ENCODE measurements around the gene PRMT1.
A peak's percentile ranks its signal among the peaks of the same experiment; 100 is the strongest.

PRMT1 gene

DNA sequence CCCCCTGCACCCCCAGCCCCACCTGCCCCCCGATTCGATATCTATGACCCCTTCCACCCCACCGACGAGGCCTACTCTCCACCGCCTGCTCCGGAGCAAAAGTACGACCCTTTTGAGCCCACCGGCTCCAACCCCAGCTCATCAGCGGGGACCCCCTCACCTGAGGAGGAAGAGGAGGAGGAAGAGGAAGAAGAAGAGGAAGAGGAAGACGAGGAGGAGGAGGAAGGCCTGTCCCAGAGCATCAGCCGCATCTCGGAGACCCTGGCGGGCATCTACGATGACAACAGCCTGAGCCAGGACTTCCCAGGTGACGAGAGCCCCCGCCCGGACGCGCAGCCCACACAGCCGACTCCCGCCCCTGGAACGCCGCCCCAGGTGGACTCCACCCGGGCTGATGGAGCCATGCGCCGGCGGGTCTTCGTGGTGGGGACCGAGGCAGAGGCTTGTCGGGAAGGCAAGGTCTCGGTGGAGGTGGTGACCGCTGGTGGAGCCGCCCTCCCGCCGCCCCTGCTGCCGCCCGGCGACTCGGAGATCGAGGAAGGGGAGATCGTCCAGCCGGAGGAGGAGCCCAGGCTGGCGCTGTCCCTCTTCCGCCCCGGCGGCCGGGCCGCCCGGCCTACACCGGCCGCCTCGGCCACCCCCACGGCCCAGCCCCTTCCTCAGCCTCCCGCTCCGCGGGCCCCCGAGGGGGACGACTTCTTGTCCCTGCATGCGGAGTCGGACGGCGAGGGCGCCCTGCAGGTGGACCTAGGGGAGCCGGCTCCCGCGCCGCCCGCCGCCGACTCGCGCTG, 25.8 kb upstream of the PRMT1 start:
- DNase-seq (ENCODE audit: low spot score), result no peak

DNA sequence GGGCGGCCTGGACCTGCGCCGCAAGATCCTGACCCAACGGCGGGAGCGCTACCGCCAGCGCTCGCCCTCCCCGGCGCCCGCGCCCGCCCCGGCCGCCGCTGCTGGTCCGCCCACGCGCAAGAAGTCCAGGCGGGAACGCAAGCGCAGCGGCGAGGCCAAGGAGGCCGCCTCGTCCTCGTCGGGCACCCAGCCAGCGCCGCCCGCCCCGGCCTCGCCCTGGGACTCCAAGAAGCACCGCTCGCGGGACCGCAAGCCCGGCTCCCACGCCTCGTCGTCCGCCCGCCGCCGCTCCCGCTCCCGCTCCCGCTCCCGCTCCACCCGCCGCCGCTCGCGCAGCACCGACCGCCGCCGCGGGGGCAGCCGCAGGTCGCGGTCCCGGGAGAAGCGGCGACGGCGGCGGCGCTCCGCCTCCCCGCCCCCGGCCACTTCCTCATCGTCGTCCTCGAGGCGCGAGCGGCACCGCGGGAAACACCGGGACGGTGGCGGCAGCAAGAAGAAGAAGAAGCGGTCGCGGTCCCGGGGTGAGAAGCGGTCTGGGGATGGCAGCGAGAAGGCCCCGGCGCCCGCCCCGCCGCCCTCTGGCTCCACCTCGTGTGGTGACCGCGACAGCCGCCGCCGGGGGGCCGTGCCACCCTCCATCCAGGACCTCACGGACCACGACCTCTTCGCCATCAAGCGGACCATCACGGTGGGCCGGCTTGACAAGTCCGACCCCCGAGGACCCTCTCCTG, 25.1 kb upstream of the PRMT1 start:
- no peak for DNase-seq (ENCODE audit: low spot score)

DNA sequence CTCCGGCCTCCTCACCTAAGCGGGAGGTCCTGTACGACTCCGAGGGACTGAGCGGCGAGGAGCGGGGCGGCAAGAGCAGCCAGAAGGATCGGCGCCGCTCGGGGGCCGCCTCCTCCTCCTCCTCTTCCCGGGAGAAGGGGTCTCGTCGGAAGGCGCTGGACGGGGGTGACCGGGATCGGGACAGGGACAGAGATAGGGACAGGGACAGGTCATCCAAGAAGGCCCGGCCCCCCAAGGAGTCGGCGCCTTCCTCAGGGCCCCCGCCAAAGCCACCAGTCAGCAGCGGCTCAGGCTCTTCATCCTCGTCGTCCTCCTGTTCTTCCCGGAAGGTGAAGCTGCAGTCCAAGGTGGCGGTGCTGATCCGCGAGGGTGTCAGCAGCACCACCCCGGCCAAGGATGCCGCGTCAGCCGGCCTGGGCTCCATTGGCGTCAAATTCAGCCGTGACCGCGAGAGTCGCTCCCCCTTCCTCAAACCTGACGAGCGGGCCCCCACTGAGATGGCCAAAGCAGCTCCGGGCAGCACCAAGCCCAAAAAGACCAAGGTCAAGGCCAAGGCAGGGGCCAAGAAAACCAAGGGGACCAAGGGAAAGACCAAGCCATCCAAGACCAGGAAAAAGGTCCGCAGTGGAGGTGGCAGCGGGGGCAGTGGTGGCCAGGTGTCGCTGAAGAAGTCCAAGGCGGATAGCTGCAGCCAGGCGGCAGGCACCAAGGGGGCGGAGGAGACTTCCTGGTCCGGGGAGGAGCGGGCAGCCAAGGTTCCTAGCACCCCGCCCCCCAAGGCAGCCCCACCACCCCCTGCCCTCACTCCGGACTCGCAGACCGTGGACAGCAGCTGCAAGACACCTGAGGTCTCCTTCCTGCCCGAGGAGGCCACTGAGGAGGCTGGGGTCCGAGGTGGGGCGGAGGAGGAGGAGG, 24.3 kb upstream of the PRMT1 start:
- no peak for DNase-seq (ENCODE audit: low spot score)

DNA sequence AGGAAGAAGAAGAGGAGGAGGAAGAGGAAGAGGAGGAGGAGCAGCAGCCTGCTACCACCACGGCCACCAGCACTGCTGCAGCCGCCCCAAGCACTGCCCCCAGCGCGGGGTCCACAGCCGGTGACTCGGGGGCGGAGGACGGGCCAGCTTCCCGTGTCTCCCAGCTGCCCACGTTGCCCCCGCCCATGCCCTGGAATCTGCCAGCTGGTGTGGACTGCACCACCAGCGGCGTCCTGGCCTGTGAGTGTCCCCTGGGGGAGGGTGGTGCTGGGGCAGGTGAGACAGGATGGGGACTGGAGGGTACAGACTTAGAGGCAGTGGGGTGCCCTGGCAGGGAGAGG, 23.6 kb upstream of the PRMT1 start:
- no peak for DNase-seq (ENCODE audit: low spot score)

DNA sequence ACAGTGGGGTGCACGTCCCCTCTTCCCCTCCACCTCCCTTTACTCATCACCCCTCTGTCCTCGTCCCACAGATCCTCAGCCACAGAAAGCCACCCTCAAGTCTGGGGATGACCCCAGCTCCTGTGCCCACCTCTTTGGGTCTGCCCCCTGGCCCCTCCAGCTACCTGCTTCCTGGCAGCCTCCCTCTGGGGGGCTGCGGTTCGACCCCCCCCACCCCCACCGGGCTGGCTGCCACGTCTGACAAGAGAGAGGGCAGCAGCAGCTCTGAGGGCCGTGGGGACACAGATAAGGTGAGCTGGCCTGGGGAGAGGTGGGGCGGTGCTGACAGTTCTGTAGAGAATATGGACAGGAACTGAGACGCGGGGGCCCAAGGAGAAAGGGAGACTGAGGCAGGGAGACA, 22.5 kb upstream of the PRMT1 start:
- no peak for DNase-seq (ENCODE audit: low spot score)

DNA sequence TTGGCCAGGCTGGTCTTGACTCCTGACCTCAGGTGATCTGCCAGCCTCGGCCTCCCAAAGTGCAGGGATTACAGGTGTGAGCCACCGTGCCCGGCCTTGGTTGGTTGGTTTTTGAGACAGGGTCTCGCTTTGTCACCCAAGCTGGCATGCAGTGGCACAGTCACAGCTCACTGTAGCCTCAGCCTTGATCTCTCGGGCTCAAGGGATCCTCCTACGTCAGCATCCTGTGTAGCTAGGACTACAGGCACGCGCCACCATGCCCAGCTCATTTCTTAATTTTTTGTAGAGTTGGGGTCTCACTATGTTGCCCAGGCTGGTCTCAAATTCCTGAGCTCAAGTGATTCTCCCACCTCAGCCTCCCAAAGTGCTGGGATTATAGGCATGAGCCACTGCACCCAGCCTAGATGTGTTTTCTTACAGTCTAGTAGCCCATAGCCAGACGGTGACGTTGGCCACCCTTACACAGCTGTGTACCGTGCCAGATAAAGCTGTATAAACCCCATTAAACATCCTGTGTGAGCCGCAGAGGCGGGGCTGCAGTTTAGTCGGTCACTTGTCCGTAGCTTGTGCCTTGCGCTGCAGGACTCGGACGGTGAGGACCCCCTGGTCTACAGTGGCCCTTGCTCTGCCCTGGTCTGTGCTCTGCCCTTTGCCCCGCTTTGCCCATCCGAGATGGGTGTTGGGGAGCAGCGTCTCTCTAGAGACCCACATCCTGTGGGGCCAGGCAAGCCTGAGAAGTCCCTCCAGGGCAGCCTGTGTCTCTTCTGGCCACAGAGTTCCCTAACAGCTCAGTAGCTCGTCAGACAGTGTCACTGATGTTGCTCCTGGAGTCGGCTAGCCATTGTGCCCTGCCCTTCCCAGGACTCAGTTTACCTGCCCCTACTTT, 21.3 kb upstream of the PRMT1 start:
- DNase-seq (ENCODE audit: low spot score), result no peak

DNA sequence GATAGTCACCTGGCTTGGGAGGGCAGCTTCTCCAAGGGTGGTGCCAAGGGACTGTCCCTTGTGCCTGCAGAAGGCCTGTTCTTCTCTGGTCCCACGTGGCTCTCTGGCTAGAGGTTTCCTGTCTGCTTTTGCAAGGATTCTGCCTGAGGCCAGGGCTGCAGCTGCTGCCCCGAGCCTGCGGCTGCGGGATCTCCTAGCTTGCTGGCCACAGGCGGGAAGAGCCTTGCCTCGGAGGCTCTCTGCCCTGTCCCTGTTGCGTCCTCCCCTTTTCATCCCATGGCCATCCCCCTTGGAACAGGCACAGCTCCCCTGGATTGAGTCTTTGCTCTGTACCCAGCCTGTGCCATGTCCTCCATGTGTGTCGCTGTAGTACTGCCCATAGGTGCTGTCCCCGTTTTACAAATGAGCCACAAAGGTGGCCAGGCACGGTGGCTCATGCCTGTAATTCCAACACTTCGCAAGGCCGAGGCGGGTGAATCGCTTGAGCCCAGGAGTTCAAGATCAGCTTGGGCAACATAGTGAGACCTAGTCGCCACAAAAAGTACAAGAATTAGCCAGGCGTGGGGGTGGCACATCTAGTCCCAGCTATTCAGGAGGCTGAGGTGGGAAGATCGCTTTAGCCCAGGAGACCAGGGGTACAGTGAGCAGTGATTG, 20.5 kb upstream of the PRMT1 start:
- no peak for DNase-seq (ENCODE audit: low spot score)

DNA sequence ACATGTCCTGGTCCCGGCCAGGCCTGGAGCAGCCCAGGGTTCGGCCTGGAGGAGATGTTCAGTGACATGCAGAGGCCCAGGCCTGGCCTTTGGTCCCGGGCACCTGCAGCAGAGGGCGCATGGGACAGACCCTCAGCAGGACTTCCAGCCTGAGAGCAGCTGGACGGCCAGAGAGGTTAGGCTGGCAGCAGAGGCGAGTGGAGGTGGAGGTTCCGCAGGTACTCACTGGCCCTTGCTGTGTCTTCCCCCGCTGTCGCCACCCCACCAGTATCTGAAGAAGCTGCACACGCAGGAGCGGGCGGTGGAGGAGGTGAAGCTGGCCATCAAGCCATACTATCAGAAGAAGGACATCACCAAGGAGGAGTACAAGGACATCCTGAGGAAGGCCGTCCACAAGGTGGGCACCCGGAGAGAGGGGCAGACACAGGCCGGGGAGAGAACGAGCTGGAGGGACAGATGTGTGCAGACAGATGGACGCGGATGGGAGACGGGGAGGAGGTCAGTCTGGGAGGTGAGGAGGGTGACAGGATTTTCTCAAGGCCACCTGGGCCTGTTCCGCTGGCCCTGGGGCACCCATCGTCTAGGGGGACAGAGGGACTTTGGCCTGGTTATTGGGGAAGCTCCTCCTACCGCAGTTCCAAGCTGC, 19.5 kb upstream of the PRMT1 start:
- DNase-seq (ENCODE audit: low spot score), result no peak

DNA sequence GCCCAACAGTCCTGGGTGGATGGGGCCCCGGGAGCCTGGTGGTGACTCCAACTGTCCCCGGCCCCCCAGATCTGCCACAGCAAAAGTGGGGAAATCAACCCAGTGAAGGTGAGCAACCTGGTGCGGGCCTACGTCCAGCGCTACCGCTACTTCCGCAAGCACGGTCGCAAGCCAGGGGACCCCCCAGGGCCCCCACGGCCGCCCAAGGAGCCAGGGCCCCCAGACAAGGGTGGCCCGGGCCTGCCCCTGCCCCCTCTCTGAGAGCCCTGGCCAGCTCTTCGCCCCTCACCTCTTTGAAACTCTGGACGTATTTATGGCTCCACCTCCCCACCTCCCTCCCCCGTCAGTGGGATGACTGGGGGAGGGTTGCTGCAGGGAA, 18.9 kb upstream of the PRMT1 start:
- no peak for DNase-seq (ENCODE audit: low spot score)

DNA sequence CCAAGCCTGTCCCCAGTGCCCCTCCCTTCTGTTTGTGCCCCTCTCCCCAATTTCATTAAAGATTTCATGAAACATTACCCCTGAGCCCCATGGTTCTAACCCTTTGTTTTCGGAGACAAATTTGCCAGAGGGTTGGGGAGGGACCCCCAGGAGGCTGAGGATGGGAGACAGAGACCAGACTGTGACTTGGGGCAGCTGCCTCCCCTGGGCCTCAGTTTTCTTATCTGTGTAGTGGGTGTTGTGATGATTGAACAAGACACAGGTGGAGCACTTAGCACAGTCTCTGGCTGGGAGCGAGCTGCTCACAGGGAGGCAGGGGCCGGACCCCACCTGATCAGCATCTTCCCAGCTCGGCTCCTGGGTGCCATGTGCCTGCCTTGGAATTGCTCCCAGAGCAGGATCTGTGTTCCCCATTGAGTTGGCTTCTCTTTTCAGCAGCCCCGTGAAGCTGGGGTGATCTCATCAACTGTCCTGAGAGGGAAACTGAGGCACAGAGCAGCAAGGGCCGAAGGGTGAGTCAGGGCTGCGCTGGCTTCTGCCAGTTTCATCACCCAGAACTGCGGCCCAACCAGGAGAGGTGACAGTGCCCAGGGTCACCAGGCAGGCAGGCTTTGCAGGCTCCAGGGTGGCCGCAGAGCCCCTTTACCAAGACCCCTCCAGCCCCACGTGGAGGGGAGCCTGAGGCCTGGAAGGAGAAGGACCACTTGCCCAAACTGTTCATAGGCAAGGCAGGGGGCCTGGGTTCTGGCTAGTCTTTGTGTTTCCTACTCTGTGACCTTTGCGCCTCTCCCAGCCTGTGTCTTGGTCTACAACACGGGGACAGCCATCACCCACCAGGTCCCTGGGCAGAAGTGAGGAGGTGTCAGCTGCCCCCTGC, 18.3 kb upstream of the PRMT1 start:
- DNase-seq (ENCODE audit: low spot score), result no peak

DNA sequence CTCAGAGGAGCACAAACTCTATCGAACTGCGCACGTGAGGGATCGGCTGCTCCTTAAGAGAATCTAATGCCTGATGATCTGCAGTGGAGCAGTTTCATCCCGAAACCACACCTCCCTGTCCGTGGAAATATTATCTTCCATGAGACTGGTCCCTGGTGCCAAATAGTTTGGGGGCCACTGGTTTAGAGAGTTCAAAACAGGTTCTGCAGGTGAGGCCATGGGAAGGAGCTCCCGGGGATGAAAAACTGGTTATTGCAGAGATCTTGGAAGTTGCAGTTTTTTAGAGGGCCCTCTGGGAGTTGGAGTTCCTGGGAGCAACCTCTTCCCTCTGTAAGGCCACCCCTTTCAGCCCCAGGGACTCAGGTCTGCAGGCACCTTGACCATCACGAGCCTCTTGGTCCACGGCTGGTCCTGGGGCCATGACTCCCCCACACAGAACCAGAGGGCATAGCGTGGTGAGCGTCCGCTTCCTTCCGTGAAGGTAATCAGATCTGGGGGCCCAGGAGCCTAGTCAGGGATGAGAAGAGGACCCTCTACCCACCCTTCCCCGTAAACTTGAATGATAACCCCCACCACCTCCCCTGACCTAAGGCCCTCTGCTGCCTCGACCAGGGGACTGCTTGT, 16.6 kb upstream of the PRMT1 start:
- no peak for DNase-seq (ENCODE audit: low spot score)

DNA sequence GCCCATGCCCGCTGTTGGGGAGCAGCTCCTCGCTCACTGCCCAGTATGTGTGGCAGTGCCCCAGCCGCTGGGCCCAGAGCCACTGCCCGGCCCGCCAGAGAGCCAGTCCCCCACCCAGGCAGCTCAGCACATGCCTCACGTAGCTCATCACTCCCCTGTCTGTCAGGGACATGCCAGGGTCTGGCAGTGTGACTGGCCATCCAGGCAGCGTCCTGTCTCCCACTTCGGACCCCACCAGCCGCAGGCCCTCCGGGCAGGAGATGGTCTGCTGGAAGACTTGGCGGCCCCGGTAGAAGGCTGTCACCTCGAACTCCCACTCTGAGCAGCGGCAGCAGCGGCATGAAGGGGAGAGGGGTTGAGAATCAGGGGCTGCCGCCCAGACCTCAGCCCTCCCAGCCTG, 15.1 kb upstream of the PRMT1 start:
- DNase-seq (ENCODE audit: low spot score), result no peak

DNA sequence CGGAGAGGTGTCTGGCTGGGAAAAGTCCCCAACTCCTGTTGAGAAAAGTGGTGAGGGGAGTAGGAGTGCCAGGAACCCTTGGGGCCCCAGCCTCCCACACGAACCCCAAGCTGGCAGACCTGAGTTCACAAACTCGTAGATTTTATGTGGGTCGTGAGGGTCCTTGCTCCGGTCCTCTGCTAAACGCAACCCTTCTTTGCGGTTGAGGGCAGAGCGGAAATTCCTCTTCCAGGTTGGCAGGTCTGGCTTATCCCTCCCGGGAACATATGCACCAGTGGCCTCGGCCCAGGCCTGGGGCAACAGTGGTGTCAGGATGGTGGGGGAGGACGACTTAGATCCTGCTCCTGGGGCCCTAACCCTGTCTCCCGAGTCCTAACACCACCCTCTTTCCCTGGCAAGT, 13.8 kb upstream of the PRMT1 start:
- DNase-seq (ENCODE audit: low spot score), result no peak

DNA sequence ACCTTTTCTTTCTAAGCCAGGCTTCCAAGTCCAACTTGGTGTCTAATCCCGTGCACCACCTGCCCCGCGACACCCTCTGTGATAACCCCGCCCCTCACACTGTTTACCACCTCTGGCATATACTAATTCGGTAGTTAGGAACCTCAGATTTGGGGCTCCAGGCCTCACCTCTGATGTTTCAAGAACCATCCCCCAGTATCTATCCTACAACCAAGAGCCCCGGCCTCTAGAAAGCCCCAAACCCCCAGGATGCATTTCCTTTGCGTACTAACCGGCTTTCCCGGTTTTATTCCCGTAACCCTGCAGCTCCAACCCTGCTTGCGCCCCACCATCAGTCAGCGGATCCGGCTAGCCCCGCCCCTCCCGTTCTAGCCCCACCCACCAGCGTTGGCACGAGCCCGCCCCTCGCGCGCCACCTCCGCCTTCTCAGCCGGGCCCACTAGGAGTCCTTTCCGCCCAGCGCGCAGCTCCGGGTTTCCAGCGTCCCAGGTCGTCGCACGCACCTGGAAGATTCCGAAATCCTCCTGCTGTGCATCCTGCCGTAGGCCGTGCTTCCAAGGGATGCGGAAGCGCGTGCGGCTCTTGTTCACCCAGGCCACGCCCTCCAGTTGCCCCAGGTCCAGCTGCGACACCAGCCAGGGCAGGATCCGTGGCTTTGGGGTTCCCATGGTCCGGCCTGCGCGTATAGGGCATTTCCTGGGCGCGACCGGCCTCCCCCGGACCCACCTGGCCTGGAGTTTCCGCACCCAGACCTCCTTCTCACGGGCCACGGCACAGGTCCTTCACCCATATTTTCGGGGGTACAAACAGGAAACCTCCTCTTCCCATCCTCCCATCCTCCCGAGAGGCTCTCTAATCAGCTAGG, 12.7 kb upstream of the PRMT1 start:
- DNase-seq (ENCODE audit: low spot score), result peak; percentile 88

DNA sequence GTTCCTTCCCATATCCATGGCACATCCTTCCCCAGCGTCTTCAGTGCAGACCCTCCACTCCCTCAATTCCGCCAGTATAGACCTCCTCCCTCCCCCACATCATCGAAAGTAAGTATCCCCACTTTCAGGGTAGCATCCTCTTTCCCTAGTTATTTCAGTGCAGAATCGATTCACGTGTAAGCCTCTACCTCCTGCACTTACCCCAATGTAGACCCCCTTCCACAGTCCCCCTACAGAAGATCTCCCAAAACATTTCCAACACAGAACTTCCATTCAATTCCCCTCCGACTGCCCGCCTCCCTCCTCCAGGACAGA, 12.1 kb upstream of the PRMT1 start:
- no peak for DNase-seq (ENCODE audit: low spot score)

DNA sequence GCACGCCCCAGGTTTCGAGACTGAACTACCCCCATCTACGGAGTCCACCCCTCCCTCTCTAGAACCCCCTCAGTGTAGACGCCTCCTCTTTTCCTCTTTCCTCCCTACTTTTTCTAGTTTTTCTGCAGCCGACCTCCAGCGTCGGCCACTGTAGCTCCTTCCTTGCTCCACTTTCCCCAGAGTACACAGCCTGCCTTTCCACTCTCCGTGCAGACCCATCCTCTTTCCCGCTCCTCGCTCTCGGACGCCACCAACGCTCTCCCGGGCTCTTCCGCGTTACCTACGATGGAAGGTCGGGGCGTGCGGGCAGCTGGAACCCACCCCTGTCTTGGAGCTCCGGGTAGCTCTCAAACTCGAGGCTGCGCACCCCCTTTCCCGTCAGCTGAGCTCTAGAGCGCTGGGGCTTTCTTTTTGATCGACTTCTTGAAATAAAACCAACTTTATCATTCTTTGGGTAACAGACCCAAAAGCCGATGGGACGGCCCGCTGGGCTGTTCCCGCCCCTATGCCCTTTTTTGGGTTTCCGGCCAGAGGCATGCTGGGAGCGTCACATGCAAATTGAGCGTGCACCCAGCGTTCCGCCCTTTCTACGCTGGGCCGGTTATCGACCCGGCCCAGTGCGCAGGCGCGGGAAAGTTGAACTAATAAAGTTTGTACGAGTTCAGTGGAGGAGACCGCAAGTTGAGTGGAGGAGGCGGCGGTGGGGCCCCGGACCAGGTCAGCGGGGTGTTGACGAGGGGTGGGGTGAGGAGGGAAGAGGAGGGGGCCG, 11.5 kb upstream of the PRMT1 start, which contains the start of the genes BCL2L12 and IRF3:
BCL2L12 (plus strand) TSS at position 583 of the 769 bp plus-strand sequence. CDS start 760 bp downstream, outside the sequence.
IRF3 (minus strand) TSS at position 507 of the 769 bp plus-strand sequence. CDS start 1,019 bp downstream, outside the sequence.
- DNase-seq (ENCODE audit: low spot score), result peak; percentile 99

DNA sequence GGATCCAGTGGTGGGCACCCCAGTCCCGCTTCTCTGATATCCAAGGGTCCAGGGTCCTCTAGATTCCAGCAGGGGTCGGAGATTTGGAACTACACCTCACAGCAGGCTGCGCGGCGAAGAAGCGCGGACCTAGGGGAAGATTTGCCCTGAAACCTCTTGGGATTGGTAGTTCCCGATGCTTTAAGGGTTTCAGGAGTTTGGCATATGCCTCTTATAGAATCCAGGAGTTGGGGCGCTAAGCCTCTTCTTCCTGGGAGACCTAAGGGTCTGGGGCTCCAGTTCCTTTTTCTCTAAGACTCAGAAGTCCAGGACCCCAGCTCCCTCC, 11.0 kb upstream of the PRMT1 start:
- DNase-seq (ENCODE audit: low spot score), result no peak

DNA sequence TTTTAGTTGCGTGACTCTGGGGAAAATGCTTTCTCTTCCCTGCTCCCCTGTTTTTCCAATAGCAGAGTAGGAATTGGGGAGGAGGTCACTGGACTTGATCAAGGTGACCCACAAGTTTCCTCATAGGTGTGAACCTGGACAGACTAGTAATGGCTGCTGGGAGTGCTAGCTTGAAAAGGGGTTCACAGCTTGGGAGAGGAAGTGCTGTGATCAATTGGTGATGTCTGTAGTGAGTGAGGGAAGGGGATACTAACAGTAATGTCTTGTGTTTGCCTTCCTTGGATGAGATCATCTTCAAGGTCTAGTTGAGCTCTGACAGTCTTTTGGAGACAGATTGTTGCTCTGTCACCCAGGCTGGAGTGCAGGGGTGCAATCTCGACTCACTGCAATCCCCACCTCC, 9.6 kb upstream of the PRMT1 start:
- no peak for DNase-seq (ENCODE audit: low spot score)

Measured in CD4-positive, alpha-beta T cell treated with Interleukin-15 for 4 hours (primary cell).